WERI-Rb-1 (cell line): Measurements from ENCODE around the gene OR10P1.

Experiments
- DNase-seq: peaks from one replicate; pipeline ENCODE4 v3.0.0-alpha.2; 2020
- H3K27ac ChIP-seq: fragments of 250-450 bp; sonication (Bioruptor Pico); 2 replicates; pipeline ENCODE4 v1.5.1; 2020; ENCODE audit warnings: mild to moderate bottlenecking, moderate library complexity
- H3K27me3 ChIP-seq: fragments of 250-450 bp; sonication (Bioruptor Pico); 2 replicates; pipeline ENCODE4 v1.5.1; 2021; ENCODE audit warnings: mild to moderate bottlenecking, low read depth, moderate library complexity; ENCODE audit not compliant: insufficient read depth, severe bottlenecking
- H3K36me3 ChIP-seq: fragments of 250-450 bp; sonication (Bioruptor Pico); 2 replicates; pipeline ENCODE4 v1.5.1; 2020; ENCODE audit warnings: mild to moderate bottlenecking, moderate library complexity
- H3K4me3 ChIP-seq: 2 replicates; pipeline ENCODE4 v1.5.1; 2011; ENCODE audit warnings: low read depth, mild to moderate bottlenecking, control low read depth, low read length
- H3K9me3 ChIP-seq: fragments of 250-450 bp; sonication (Bioruptor Pico); 2 replicates; pipeline ENCODE4 v1.5.1; 2021; ENCODE audit warnings: mild to moderate bottlenecking, moderate library complexity; ENCODE audit not compliant: severe bottlenecking
- CTCF ChIP-seq: IDR thresholded peaks from 2 replicates; pipeline ENCODE4 v1.5.1; 2011; ENCODE audit warnings: low read depth, mild to moderate bottlenecking, control low read depth, inconsistent platforms, low read length

OR10P1 gene

GRCh38 chr12:55631733-55632132, 5.0 kb upstream of the OR10P1 start:
- Histone ChIP-seq H3K27me3 (peaks cover 35% of the 10 kb centered on the region), H3K9me3 (no peaks in the 10 kb centered on the region), H3K4me3 (no peak overlapping the region), H3K36me3 (no peaks in the 10 kb centered on the region), H3K27ac (no peak overlapping the region)
- no peak for DNase-seq
- TF ChIP-seq CTCF = no peak

- Histone ChIP-seq H3K4me3 (no peak overlapping the region), H3K36me3 (no peaks in the 10 kb centered on the region), H3K27me3 (peaks cover 36% of the 10 kb centered on the region), H3K27ac (no peak overlapping the region), H3K9me3 (no peaks in the 10 kb centered on the region)
- no peak for TF ChIP-seq CTCF
- no peak for DNase-seq
These were observed 3.5 kb upstream of the OR10P1 start for GRCh38 chr12:55633151-55633550.

- Histone ChIP-seq H3K27me3 (peaks cover 32% of the 10 kb centered on the region), H3K9me3 (no peaks in the 10 kb centered on the region), H3K4me3 (no peak overlapping the region), H3K36me3 (no peaks in the 10 kb centered on the region), H3K27ac (no peak overlapping the region)
- TF ChIP-seq CTCF = no peak
- no peak for DNase-seq
These were observed 506 bp upstream of the OR10P1 start for GRCh38 chr12:55636116-55636655.

GRCh38 chr12:55637467-55637866, 775 bp downstream of the OR10P1 start:
- peaks cover 28% of the 10 kb centered on the region for H3K27me3 ChIP-seq
- H3K36me3 ChIP-seq = no peaks in the 10 kb centered on the region
- no peak overlapping the region for H3K4me3 ChIP-seq
- no peak for TF ChIP-seq CTCF
- no peak overlapping the region for H3K27ac ChIP-seq
- no peaks in the 10 kb centered on the region for H3K9me3 ChIP-seq
- DNase-seq = no peak

GRCh38 chr12:55641595-55641994, 4.9 kb downstream of the OR10P1 start:
- Histone ChIP-seq H3K27ac (no peak overlapping the region), H3K27me3 (peaks cover 14% of the 10 kb centered on the region), H3K4me3 (no peak overlapping the region), H3K9me3 (no peaks in the 10 kb centered on the region), H3K36me3 (no peaks in the 10 kb centered on the region)
- no peak for TF ChIP-seq CTCF
- no peak for DNase-seq

GRCh38 chr12:55642267-55642666, 5.6 kb downstream of the OR10P1 start:
- Histone ChIP-seq H3K27ac (no peak overlapping the region), H3K4me3 (no peak overlapping the region), H3K36me3 (no peaks in the 10 kb centered on the region), H3K27me3 (peaks cover 10% of the 10 kb centered on the region), H3K9me3 (no peaks in the 10 kb centered on the region)
- no peak for DNase-seq
- no peak for TF ChIP-seq CTCF
